HG03354 (cell line): ENCODE results near the gene PPP1R14D.
A peak's percentile ranks its signal among the peaks of the same experiment; 100 is the strongest.

Experiments
- ATAC-seq: cut with Tn5 transposase; IDR thresholded peaks from one replicate; pipeline ENCODE4 v1.9.1; 2021; ENCODE audit warnings: mild to moderate bottlenecking; ENCODE audit not compliant: unreplicated experiment, poor library complexity, severe bottlenecking

PPP1R14D gene

GRCh38 chr15:40853241-40853890, 24.9 kb upstream of the PPP1R14D start:
- ATAC-seq: no peak

- ATAC-seq: no peak
Measured at GRCh38 chr15:40852529-40852928, 24.0 kb upstream of the PPP1R14D start.

- ATAC-seq: no peak
Measured at GRCh38 chr15:40850576-40851112, 22.1 kb upstream of the PPP1R14D start.

GRCh38 chr15:40847223-40847961, 18.9 kb upstream of the PPP1R14D start:
- peak; percentile 53 for ATAC-seq

- no peak for ATAC-seq
Measured at GRCh38 chr15:40846841-40847222, 18.3 kb upstream of the PPP1R14D start.

- no peak for ATAC-seq
Measured at GRCh38 chr15:40845511-40846284, 17.2 kb upstream of the PPP1R14D start.

GRCh38 chr15:40845036-40845435, 16.5 kb upstream of the PPP1R14D start:
- ATAC-seq: no peak

- no peak for ATAC-seq
Measured at GRCh38 chr15:40844696-40845030, 16.2 kb upstream of the PPP1R14D start.

GRCh38 chr15:40843885-40844695, 15.6 kb upstream of the PPP1R14D start, which contains the start of gene SPINT1:
SPINT1 (plus strand) TSS chr15:40844048; CDS start chr15:40844555, 507 bp downstream.
- ATAC-seq: no peak

GRCh38 chr15:40843261-40843884, 14.9 kb upstream of the PPP1R14D start:
- ATAC-seq: no peak

- no peak for ATAC-seq
Measured at GRCh38 chr15:40841741-40842140, 13.2 kb upstream of the PPP1R14D start.

- no peak for ATAC-seq
Measured at GRCh38 chr15:40838756-40839155, 10.2 kb upstream of the PPP1R14D start.

- ATAC-seq: no peak
Measured at GRCh38 chr15:40836020-40836419, 7.5 kb upstream of the PPP1R14D start.

- ATAC-seq: no peak
Measured at GRCh38 chr15:40832903-40833302, 4.4 kb upstream of the PPP1R14D start.

- ATAC-seq: no peak
Measured at GRCh38 chr15:40831861-40832260, 3.4 kb upstream of the PPP1R14D start.

GRCh38 chr15:40830884-40831283, 2.4 kb upstream of the PPP1R14D start:
- ATAC-seq: no peak

GRCh38 chr15:40829115-40829514, 607 bp upstream of the PPP1R14D start:
- ATAC-seq: no peak

- ATAC-seq: no peak
Measured at GRCh38 chr15:40826423-40827075, 2.0 kb downstream of the PPP1R14D start.
